GM23338 (cell line): ENCODE data around the gene ZNF778.

Experiments used
- TF ChIP-seq, protein P1 (sequence below): IDR thresholded peaks from one replicate; pipeline ENCODE4 v1.6.1; 2018; ENCODE audit warnings: antibody characterized with exemption; ENCODE audit not compliant: unreplicated experiment
- TF ChIP-seq, protein P2 (sequence below), 2 experiments: fragments of 200-600 bp in 1 of 2; sonication (generic) in 1 of 2; conservative IDR thresholded peaks; 2 replicates each; pipeline versions ENCODE4 v1.5.1 to v1.6.1; 2016 to 2017; ENCODE audit warnings: antibody characterized with exemption in 2 of 2, low read depth in 2 of 2, mild to moderate bottlenecking in 2 of 2, moderate library complexity in 1 of 2

DNA sequence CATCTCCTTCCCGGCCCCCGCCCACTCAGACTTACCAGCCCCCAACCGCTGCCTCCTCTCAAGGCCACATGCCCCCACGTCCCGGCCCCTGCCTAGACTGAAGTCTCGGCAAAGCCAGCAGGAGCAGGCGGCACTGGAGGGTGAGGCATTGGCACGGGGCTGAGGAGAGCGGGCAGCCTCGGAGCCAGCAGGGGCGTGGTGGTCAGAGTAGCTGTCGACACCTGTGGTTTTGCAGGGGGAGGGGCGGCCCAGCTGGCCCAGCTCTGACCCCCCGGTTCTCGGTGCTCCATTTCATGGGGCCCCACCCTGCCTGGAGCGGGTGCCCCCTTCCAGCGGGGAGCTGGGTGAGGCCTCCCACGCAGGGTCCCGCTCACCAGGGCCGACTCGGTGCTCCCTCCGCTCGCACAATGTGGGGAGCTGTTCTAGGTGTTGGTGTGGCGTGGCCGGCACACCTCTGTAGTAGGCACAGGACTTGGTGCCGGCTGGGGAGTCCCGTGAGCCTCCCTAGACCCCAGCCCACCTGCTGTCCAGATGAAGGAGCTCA is 41.3 kb upstream of the ZNF778 start:
- TF ChIP-seq, protein P1, sequence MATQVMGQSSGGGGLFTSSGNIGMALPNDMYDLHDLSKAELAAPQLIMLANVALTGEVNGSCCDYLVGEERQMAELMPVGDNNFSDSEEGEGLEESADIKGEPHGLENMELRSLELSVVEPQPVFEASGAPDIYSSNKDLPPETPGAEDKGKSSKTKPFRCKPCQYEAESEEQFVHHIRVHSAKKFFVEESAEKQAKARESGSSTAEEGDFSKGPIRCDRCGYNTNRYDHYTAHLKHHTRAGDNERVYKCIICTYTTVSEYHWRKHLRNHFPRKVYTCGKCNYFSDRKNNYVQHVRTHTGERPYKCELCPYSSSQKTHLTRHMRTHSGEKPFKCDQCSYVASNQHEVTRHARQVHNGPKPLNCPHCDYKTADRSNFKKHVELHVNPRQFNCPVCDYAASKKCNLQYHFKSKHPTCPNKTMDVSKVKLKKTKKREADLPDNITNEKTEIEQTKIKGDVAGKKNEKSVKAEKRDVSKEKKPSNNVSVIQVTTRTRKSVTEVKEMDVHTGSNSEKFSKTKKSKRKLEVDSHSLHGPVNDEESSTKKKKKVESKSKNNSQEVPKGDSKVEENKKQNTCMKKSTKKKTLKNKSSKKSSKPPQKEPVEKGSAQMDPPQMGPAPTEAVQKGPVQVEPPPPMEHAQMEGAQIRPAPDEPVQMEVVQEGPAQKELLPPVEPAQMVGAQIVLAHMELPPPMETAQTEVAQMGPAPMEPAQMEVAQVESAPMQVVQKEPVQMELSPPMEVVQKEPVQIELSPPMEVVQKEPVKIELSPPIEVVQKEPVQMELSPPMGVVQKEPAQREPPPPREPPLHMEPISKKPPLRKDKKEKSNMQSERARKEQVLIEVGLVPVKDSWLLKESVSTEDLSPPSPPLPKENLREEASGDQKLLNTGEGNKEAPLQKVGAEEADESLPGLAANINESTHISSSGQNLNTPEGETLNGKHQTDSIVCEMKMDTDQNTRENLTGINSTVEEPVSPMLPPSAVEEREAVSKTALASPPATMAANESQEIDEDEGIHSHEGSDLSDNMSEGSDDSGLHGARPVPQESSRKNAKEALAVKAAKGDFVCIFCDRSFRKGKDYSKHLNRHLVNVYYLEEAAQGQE = no peak
- TF ChIP-seq, protein P2, sequence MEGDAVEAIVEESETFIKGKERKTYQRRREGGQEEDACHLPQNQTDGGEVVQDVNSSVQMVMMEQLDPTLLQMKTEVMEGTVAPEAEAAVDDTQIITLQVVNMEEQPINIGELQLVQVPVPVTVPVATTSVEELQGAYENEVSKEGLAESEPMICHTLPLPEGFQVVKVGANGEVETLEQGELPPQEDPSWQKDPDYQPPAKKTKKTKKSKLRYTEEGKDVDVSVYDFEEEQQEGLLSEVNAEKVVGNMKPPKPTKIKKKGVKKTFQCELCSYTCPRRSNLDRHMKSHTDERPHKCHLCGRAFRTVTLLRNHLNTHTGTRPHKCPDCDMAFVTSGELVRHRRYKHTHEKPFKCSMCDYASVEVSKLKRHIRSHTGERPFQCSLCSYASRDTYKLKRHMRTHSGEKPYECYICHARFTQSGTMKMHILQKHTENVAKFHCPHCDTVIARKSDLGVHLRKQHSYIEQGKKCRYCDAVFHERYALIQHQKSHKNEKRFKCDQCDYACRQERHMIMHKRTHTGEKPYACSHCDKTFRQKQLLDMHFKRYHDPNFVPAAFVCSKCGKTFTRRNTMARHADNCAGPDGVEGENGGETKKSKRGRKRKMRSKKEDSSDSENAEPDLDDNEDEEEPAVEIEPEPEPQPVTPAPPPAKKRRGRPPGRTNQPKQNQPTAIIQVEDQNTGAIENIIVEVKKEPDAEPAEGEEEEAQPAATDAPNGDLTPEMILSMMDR (conservative IDR thresholded peaks at IDR 0.05; ENCODE audit: low read depth in 2 of 2) = no peak
